GM04504 (cell line): Measurements from ENCODE around the gene PLA2G4D.

Experiments
- DNase-seq: peaks from one replicate; pipeline ENCODE4 v3.0.0-alpha.2; 2012; ENCODE audit warnings: low read depth

The PLA2G4D gene

GRCh38 chr15:42018306-42019224 lies 75.8 kb downstream of the PLA2G4D start:
- DNase-seq = no peak
